AG20443 (cell line): ENCODE data around the gene CPVL.
"Not testable (repeated sequence)": the region's sequence is repeated elsewhere in the genome, so short reads cannot be mapped to it uniquely, and the experiment has no call there.

ENCODE experiments used
- DNase-seq: peaks from one replicate; pipeline ENCODE4 v3.0.0; 2012; ENCODE audit warnings: low spot score, mixed read lengths

The CPVL gene

GRCh38 chr7:29116361-29117200 is 29.8 kb downstream of the CPVL start:
- no peak for DNase-seq

- DNase-seq = no peak
These were observed 30.6 kb downstream of the CPVL start for GRCh38 chr7:29115753-29116152.

GRCh38 chr7:29115130-29115687 is 31.1 kb downstream of the CPVL start:
- DNase-seq = no peak

- not testable (repeated sequence) for DNase-seq
These were observed 32.1 kb downstream of the CPVL start for GRCh38 chr7:29114266-29114665.

GRCh38 chr7:29113384-29114102 is 32.8 kb downstream of the CPVL start:
- DNase-seq = peak; percentile 25

GRCh38 chr7:29112721-29113120 is 33.6 kb downstream of the CPVL start:
- no peak for DNase-seq

GRCh38 chr7:29109899-29110298 is 36.4 kb downstream of the CPVL start:
- no peak for DNase-seq

GRCh38 chr7:29109358-29109757 is 37.0 kb downstream of the CPVL start:
- DNase-seq = no peak

GRCh38 chr7:29107056-29107455 is 39.3 kb downstream of the CPVL start:
- DNase-seq = no peak

- no peak for DNase-seq
These were observed 39.7 kb downstream of the CPVL start for GRCh38 chr7:29106669-29106988.

GRCh38 chr7:29105752-29106668 is 40.3 kb downstream of the CPVL start:
- DNase-seq = peak; percentile 49

- no peak for DNase-seq
These were observed 41.1 kb downstream of the CPVL start for GRCh38 chr7:29105191-29105590.

- DNase-seq = peak; percentile 71
These were observed 43.7 kb downstream of the CPVL start for GRCh38 chr7:29102558-29103151.

- no peak for DNase-seq
These were observed 45.4 kb downstream of the CPVL start for GRCh38 chr7:29100924-29101323.

GRCh38 chr7:29099896-29100847 is 46.2 kb downstream of the CPVL start:
- no peak for DNase-seq

GRCh38 chr7:29096446-29096730 is 49.9 kb downstream of the CPVL start:
- no peak for DNase-seq

- DNase-seq = peak; percentile 22
These were observed 50.5 kb downstream of the CPVL start for GRCh38 chr7:29095631-29096445.

GRCh38 chr7:29093091-29093490 is 53.2 kb downstream of the CPVL start:
- DNase-seq = not testable (repeated sequence)

- DNase-seq = peak; percentile 21
These were observed 54.6 kb downstream of the CPVL start for GRCh38 chr7:29091715-29092114.
